Activated CD8-positive, alpha-beta memory T cell treated with anti-CD3 and anti-CD28 coated beads for 4 hours (primary cell): ENCODE data around the gene RRP1B.
"Not testable (repeated sequence)": the region's sequence is repeated elsewhere in the genome, so short reads cannot be mapped to it uniquely, and the experiment has no call there.

Experiments used
- DNase-seq, 2 donors: peaks; one replicate each; pipeline ENCODE4 v3.0.0-alpha.2; 2020; ENCODE audit warnings: low read depth in 2 of 2

Gene RRP1B

DNA sequence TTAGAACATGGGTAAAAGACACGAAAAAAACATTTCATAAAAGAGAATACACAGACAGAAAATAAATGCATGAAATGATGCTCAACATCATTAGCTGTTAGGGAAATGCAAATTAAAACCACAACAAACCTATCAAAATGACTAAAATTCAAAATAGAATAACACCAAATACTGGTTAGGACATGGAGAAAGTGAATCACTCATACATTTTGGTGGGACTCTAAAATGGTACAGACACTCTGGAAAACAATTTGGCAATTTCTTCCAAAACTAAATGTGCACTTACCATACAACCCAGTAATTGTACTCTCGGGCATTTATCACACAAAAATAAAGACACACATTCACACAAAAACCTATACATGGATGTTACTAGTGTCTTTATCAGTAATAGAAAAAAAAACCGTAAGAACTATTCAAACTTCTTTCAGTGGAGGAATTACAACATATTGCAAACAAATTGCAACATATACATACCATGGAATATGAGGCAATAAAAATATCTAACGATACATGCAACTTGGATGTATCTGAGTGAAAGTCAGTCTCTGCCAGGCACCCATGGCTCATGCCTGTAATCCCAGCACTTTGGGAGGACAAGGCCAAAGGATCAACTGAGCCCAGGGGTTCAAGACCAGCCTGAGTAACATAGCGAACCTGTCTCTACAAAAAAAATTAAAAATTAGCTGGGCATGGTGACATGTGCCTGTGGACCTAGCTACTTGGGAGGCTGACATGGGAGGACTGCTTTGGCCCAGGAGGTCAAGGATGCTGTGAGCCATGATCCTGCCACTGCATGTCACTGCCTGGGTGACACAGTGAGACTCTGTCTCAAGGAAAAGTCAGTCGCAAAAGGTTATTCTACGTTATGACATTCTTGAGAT lies 19.6 kb upstream of the RRP1B start:
- no peak for DNase-seq

- no peak for DNase-seq
These were observed 19.0 kb upstream of the RRP1B start for GRCh38 chr21:43640400-43640799.

DNA sequence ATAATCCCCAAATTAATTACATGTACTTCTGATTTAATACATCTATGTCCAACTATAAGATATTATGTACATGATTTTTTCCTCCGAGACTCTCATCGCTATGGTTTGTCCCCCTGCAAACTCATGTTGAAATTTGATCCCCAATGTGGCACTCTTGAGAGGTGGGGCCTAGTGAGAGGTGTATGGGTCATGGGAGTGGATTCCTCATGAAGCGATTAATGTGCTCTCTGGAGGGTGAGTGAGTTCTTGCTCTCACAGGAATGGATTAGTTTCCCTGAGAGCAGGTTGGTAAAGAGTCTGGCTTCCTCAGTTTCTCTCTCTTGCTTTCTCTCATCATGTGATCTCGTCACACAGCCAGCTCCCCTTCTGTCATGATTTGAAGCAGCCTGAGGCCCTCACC lies 16.2 kb upstream of the RRP1B start:
- DNase-seq = no peak

- DNase-seq = no peak
These were observed 15.3 kb upstream of the RRP1B start for GRCh38 chr21:43644071-43644470.

DNA sequence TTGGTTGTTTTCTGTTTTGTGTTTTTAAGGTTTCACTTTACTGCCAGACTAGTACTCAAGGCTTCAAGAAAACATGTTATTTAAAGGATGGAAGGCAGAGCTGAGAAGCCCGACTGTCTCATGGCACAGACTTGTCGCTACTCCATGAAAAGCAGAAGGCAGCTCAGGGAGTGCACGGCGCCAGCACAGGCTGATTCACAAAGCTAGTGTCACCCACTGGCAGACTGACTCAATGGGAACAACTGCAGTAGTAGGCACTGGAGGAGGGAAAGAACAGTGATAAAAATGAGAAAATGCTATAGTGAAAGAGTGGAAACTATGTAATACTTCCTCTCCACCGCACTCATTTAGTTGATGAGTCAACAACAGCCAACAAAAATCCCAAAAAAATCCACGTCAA lies 14.8 kb upstream of the RRP1B start:
- DNase-seq = no peak

- DNase-seq = no peak
These were observed 14.0 kb upstream of the RRP1B start for GRCh38 chr21:43645136-43645891.

DNA sequence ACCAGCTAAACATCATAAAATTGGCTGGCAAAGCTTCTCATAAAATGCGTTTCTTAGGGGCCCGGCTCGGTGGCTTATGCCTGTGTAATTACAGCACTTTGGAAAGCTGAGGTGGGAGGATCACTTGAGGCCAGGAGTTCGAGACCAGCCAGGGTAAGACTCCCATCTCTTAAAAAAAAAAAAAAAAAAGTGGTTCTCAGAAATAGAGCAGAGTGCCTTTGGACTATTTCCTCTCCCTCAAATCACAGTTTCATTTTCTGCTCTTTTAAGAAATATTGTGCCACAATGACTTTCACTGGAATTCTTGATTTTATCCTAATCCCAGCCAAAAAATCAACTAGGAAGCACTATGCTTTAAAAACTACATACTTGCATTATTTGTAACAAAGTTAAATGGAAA lies 13.4 kb upstream of the RRP1B start:
- no peak for DNase-seq

DNA sequence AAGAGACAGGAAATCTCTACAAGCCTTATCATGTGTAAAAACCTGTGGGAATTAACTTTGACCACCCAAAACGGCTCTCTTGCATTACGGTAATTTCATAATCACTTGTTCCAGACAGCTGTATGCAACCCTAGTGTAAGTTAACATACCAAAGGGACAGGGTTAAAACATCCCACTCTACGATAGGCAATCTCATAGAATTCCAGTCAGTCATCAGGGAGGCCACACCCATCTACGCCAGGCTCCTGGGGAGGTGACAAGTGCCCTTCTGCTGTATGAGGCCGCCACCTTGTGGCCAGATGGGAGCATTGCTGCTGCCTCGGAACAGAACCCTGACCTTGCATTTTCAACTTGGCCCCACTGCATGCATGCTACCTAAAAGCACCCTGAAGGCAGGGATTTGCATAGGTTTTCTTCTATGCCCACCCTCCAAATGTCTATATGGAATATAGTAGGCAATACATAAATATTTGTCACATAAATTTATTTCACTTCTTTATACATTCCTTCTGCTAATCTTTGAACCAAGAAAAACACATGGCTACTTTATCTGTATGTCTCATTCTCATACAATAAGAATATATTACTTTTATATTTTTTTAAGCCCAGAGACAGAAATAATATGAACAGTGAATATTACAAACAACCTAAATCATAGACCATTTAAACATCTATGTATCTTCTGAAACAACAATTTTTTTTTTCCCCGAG lies 12.7 kb upstream of the RRP1B start:
- peak; percentile 68 to 73 for DNase-seq

- no peak for DNase-seq
These were observed 11.2 kb upstream of the RRP1B start for GRCh38 chr21:43648171-43648570.

DNA sequence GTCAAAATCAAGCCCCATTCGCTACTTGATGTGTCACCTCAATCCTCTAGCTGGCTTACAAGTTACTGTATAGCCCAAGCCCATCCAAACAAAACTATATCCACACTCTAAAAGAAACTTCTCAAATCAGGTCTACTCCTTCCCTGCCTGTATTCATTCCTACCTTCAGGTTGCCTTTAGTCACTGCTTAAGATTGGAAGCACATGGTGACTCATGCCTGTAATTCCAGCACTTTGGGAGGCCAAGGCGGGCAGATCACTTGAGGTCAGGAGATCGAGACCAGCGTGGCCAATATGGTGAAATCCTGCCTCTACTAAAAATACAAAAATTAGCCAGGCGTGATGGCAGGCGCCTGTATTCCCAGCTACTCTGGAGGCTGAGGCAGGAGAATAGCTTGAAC lies 7.4 kb upstream of the RRP1B start:
- not testable (repeated sequence) for DNase-seq

GRCh38 chr21:43652616-43653015 lies 6.7 kb upstream of the RRP1B start:
- DNase-seq = no peak

- DNase-seq = no peak
These were observed 5.7 kb upstream of the RRP1B start for GRCh38 chr21:43653626-43654025.

DNA sequence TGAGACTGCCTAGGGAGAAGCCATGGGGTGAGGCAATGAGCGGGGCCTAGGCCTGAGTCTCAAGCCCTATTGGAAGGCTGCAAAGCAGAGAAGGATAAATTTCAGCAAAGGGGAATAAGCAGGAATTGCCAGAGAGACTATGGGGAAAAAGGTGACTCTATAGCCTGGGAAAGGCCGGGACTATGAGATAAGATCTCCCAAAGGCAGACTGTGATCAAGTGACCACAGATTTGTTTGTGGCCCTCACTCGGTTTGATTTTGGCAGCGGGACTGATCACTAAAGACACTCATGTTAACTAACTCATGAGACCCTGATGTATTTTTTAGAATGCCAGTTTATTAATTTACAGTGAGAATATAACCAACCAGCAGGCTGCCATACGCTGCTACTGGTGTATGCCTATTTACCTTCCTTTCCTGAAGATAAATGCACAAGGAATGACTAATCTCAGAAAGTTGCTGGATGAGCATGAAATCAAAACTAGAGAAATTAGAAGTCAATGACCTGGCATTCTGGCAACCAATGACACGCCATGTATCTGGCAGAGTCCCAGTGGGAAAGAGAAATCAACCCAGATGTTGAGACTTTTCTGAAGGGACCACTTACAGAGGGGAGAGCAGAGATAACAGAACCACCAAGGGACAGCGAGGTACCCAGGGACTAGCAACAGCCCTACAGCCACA lies 4.4 kb upstream of the RRP1B start:
- DNase-seq = no peak

GRCh38 chr21:43657355-43658087 lies 1.8 kb upstream of the RRP1B start:
- no peak for DNase-seq

DNA sequence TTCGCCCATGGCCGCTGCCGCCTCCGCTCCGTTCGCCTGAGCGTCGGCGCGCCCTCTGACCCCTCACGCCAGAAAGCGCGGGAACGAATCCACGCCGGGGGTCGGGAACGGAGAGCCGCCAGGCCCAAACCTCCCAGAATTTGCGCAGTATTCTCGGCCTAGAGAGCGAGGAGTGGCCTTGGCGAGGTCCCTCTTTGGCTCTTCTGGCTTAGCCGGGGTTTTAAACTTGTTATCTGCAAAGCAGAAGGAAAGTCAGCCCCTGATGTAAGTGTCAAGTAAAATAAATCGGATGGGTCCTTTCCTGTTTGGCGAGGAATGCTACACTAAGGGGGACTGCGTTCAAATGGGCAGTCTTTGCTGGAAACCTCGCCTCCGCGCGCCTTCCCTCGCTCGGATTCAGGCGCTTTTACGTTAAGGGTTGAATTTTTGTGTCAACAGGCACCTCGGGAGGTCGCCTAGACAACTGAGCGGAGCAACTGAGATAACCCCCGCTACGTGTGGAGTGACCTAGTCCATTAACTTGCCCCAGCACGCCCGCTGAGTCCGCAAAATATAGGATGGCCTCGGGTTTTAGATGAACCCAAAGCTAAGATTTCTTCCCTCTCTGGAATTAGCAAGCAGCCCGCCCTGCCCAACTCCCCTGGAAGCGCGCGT lies 1.1 kb upstream of the RRP1B start:
- DNase-seq = no peak

DNA sequence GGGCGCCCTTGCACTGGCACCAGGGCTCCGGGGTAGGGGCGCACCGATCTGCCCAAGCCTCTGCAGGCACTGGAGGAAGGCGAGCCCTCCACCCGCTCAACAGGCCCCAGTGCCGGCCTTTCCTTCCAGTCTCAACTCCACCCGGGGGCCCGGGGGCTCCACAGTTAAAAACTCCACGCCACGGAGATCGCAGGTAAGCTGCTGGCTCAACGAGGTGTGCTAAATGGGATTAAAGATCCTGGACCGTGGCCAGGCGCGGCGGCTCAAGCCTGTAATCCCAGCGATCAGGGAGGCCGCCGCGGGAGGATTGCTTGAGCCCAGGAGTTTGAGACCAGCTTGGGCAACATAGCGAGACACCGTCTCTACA lies 608 bp upstream of the RRP1B start:
- no peak for DNase-seq

GRCh38 chr21:43662286-43662685 lies 2.9 kb downstream of the RRP1B start:
- no peak for DNase-seq

GRCh38 chr21:43663033-43663432 lies 3.7 kb downstream of the RRP1B start:
- no peak for DNase-seq

DNA sequence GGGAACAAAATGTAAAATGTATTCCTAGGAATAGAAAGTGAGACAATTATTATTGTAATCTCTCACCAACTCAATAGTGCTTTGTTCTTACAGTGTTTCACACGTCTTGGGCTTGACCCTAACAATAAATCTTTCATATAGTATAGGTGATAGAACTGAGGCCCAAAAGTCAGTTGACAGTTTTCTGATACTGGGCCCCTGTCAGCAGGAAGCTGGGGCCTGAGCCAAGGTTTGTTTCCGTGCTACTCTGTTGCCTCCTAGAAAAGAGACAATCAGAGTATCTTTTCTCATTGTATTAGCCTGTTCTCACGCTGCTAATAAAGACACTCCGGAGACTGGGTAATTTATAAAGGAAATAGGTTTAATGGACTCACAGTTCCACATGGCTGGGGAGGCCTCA lies 5.0 kb downstream of the RRP1B start:
- DNase-seq = no peak

DNA sequence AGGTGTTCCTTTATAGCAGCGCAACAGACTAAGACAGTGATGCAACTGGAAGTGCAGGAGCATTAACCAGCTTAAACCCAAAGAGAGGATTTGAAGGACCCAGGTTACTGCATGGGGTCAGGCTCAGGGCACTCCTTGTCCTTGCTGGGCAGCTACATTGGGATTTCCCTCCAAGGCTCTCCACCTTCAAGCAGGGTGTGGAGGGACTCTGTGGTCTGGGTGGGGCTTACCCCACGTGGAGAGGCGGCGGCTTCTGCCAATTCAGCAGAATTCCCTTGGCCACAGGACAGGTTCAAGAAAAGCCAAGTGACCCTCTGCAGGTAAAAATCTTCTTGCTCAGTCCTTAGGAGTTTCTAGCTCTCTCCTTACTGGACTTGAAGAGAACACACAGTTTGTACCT lies 6.5 kb downstream of the RRP1B start:
- DNase-seq = no peak
